ENCODE measurements around the gene CD244.
"Not testable (repeated sequence)": the region's sequence is repeated elsewhere in the genome, so short reads cannot be mapped to it uniquely, and the experiment has no call there.

CD244 gene

GRCh38 chr1:160811147-160811546, 51.5 kb downstream of the CD244 start:
- no peak for DNase-seq (ENCODE audit: low spot score)

GRCh38 chr1:160810486-160810885, 52.2 kb downstream of the CD244 start:
- no peak for DNase-seq (ENCODE audit: low spot score)

DNA sequence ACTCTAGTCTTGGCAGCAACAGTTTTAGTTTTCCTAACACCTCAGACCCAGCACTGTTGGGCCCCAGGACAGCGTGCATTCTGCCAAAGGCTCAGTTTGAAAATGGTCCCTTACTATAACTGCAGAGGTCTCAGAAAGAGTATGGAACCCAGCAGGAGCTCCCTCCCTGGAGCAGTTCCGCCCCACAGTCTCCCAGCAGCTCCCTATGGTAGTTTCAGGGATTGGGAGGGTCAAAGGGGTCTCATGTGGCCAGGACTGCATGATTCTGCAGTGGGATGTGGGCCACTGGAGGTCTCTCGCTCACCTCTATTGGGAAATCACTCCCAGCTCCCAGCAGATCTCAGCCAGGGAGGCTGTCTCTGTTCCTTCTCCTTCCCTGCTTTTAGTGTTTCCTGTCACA, 54.4 kb downstream of the CD244 start:
- DNase-seq (ENCODE audit: low spot score), result no peak

- DNase-seq (ENCODE audit: low spot score), result no peak
Measured at GRCh38 chr1:160807738-160808137, 54.9 kb downstream of the CD244 start.

DNA sequence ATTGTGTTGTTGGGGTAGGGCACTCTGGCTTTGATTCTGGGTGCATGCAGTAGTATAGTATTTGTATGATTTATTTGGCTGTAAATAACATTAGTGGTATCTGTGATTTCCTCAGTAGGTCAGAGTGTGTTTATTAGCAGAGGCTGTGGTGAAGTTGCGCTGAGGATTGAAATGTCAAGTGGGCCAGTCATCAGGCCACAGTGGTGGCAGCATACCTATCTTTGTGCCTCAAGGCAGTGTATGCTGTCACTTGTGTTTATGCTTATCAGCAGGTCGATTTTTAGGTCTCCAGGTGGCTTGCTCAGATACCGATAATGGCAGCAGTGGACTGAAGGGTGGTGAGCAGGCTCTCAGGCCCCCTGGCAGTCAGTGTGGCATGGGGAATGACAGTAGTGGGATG, 55.4 kb downstream of the CD244 start:
- no peak for DNase-seq (ENCODE audit: low spot score)

DNA sequence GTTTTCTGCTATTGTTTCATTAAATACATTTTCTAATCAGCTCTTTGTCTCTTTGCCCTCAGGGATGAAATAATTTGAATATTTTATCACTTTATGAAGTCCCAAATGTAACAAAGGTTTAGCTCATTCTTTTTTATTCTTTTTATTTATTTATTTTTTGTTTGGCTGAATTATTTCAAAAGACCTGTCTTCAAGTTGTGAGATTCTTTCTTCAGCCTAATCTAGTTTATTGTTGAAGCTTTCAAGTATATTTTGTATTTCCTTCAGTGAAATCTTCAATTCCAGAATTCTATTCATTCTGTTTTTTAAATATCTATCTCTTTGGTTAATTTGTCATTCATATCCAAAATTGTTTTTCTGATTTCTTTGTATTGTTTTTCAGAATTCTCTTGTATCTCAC, 55.9 kb downstream of the CD244 start:
- DNase-seq (ENCODE audit: low spot score), result no peak

- DNase-seq (ENCODE audit: low spot score), result no peak
Measured at GRCh38 chr1:160806109-160806665, 56.5 kb downstream of the CD244 start.

DNA sequence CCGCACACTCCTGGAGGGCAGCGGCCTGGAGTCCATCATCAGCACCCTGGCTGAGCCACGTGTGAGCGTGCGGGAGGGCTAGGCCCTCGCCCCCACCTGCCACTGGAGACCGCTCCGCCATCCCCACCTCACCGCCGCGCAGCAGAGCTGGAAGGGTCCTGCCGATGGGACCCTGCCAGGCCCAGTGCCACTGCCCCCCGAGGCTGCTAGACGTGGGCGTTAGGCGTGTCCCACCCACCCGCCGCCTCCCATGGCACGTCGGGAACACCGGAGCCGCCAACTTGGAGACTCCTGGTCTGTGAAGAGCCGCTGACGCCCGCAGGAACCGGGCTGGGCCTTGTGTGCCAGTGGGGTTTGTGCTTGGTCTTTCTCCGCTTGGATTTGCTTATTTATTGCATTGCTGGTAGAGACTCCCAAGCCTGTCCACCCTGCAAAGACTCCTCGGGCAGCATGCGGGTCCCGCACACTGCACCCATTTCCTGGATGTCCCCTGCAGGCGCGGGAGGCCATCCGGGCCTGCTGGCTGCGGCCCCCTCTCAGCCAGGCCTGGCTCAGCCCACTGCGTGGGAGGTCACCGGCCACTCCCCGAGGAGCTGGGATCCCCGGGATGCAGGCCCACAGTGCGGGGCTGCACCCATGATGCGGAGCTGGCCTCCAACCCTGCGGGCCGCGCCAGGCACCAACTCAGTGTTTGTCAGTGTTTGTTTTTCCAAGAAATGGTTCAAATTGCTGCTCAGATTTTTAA, 60.7 kb downstream of the CD244 start:
- DNase-seq (ENCODE audit: low spot score), result no peak

DNA sequence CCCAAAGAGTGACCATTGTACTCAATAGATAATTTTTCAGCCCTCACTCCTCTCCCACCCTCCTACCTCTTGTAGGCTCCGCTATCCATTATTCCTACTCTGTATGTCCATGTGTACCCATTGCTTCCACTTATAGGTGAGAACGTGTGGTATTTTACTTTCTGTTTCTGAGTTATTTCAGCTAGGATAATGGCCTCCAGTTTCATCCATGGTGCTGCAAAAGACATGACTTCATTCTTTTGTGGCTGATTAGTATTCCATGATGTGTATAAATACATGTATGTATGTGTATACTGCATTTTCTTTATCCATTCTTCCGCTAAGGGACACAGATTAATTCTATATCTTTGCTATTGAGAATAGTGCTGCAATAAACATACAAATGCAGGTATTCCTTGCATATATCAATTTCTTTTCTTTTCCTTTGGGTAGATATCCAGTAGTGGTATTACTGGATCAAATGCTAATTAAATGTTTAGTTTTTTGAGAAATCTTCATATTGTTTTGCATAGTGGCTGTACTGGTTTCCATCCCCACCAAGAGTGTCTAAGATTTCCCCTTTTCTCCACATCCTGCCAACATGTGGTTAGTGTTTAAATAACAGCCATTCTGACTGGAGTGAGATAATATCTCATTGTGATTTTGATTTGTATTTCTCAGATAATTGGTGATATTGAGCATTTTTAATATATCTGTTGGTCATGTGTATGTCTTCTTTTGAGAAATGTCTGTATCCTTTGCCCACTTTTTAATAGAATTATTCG, 61.9 kb downstream of the CD244 start:
- DNase-seq (ENCODE audit: low spot score), result peak; percentile 47

GRCh38 chr1:160800142-160800541, 62.5 kb downstream of the CD244 start:
- DNase-seq (ENCODE audit: low spot score), result no peak

GRCh38 chr1:160799641-160800040, 63.0 kb downstream of the CD244 start:
- DNase-seq (ENCODE audit: low spot score), result no peak

DNA sequence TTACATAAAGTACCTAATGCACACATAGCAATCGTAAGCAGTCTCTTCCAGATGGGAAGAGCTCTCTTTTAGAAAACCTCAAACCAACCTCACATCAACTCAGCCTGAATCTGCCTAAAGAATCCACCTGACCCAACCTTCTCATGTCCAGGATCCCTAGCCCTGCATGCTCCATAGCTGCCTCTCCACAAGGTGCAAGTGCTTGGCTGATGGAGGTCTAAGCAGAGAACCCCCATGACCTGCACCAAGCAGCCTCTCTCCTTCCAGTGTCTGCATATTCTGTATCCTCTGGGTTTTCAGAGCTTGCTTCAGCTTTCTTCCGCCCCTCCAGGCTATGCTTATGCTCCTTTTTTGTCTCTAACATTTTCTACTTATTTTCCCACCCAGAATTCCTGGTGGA, 64.2 kb downstream of the CD244 start:
- DNase-seq (ENCODE audit: low spot score), result no peak

DNA sequence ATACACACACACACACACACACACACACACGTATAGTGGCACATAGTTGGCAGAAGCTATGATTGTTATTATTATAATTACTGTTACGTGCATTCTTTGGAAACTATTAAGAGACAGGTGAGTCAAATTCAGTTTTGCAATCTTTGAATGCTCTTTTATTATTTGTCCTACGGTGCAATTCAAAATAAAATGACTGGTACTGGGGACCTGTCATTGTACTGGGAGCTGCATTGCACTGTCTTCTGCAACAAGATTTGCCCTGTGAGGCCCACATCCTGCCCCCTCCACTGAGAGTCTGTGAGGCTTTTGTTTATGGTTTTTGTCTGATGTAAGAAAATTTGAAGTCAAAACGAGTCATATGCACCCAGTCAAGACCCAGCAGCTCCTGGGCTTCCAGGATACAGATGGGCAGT, 64.8 kb downstream of the CD244 start:
- DNase-seq (ENCODE audit: low spot score), result peak; percentile 80

DNA sequence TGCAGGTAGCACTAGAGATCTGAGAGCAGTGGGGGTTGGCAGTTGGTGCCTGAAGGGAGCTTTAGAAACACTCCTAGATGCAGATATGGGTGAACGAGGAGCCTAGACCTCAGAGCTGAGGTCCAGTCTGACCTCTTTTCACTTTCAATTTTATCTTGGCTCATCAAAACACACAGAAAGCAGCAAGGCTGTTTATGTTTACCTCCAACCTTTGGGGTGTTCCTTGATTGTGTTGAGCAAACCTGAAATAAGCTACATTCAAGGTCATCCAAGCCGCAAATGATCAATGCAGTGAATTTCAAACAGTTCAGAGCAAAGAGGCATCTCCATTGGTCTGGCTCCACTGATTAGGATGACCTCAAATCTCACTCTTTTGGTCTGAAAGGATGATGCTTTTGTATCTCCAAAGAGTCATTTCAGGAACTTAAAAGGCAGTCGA, 65.4 kb downstream of the CD244 start:
- DNase-seq (ENCODE audit: low spot score), result no peak

- DNase-seq (ENCODE audit: low spot score), result peak; percentile 92
Measured at GRCh38 chr1:160795951-160796383, 66.7 kb downstream of the CD244 start, which contains the start of gene LY9. LY9 (plus strand) TSS chr1:160796174; CDS start chr1:160796188, 14 bp downstream.

DNA sequence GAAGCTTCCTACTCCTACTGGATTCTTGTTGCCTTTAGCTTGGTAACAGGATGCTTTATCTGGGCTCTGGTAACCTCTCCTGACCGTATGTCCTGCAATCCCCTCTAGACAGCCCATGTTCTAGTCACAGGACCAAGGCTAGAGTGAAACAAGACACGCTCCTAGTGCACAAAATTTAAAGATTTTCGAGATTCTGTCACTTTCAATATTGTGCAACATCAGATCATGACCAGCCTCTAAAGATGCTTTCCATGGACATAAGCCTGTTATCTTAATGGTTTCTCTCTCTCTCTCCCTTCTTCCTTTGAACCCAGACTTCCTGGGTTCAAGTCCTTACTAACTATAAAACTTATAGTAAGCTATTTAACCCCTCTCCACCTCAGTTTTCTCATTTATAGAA, 68.3 kb downstream of the CD244 start:
- no peak for DNase-seq (ENCODE audit: low spot score)

DNA sequence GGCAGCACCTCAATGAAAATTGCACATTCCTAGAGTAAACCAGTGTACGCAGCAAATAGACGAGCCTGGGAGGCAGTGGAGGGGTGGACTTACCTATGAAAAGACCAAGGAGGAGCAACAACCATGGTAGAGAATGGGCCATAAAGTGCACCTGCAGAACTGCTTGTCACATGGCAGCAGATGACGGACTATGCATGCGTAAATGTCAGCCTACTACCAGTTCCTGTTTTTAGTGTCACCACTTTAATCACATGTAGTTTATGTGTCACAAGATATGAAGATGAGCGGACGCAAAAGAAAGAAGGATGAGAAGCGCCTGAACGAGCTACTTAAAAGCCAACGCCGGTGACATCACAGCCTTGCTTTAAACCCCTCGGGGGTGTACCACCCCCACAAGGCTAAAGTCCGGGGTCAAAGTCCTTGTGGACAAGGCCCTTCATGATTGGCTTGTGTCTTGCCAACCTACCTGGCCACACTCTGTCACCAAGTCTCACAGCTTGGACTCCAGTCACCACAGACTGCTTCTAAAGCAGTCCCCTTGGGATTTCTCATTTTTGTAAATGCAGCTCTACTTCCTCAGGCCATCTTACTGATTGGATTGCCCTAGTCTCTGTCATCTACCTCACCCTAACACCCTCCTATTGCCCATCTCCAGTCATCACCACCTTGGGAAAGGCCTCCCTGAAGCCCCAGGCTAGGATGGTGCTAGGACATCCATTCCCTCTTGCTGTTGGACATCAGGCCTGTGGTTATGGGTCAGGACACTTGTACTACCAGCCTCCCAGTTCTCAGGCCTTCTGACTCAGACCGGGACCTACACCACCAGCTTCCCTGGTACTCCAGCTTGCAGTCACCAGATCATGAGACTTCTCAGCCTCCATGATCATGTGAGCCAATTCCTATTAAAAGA, 72.7 kb downstream of the CD244 start:
- DNase-seq (ENCODE audit: low spot score), result no peak

DNA sequence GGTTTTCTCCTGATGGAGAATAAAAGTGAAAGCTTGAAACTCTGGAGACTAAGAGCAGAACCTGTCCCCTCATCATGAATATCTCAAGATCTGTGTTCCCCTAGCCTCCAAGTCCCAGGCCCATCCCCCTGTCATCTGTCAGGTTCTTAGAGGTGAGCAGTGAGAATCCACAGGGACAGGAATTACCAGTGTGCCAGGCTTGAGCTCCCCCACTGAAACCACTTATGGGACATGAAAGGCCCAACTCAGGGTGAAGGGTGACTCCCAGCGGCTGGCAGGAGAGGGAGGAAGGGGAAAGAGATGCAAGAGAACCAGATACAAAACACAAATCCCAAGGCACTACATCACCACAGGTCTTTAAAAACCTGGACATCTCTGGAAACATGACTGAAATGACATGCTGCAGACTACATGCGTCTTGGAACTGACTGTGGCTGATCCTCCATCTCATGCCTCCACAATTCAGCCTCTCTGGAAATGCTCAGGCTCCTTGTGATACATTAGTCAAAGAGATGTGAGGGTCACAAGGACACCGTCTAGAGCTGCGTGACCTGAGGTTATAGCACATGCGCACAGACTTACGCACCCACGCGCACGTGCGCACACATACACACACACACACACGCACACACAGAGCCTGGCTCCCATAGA, 73.5 kb downstream of the CD244 start:
- DNase-seq (ENCODE audit: low spot score), result no peak

DNA sequence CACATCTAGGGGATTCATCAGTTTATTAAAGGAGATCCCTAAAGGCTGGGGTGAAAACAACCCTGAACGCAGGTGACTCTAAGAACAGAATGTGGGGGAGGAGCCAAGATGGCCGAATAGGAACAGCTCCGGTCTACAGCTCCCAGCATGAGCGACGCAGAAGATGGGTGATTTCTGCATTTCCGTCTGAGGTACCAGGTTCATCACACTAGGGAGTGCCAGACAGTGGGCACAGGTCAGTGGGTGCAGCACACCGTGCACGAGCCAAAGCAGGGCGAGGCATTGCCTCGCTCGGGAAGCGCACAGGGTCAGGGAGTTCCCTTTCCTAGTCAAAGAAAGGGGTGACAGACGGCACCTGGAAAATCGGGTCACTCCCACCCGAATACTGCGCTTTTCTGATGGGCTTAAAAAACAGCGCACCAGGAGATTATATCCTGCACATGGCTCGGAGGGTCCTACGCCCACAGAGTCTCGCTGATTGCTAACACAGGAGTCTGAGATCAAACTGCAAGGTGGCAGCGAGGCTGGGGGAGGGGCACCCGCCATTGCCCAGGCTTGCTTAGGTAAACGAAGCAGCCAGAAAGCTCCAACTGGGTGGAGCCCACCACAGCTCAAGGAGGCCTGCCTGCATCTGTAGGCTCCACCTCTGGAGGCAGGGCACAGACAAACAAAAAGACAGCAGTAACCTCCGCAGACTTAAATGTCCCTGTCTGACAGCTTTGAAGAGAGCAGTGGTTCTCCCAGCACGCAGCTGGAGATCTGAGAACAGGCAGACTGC, 79.5 kb downstream of the CD244 start:
- not testable (repeated sequence) for DNase-seq (ENCODE audit: low spot score)

- DNase-seq (ENCODE audit: low spot score), result peak; percentile 30
Measured at GRCh38 chr1:160781914-160782689, 80.6 kb downstream of the CD244 start.
